Endodermal cell (in vitro differentiated cells): ENCODE data around the gene ADCYAP1R1. TPM values are rescaled to one million over a fixed set of nuclear protein-coding genes. Genes with fewer than 3 reads are reported as not detected.

Experiments
- DNase-seq: peaks from one replicate; pipeline ENCODE4 v3.0.0-alpha.2; 2017
- H3K27ac ChIP-seq: 2 replicates; pipeline ENCODE4 v1.5.1; 2013; ENCODE audit warnings: mild to moderate bottlenecking, low read depth, low read length, moderate library complexity
- H3K27me3 ChIP-seq: 2 replicates; pipeline ENCODE4 v1.6.1; 2013; ENCODE audit warnings: mild to moderate bottlenecking, low read length, moderate library complexity; ENCODE audit not compliant: insufficient read depth, control insufficient read depth, poor library complexity, severe bottlenecking
- H3K36me3 ChIP-seq: 2 replicates; pipeline ENCODE4 v1.7.0; 2013; ENCODE audit warnings: mild to moderate bottlenecking, low read length, moderate library complexity; ENCODE audit not compliant: control insufficient read depth, insufficient read depth
- H3K4me1 ChIP-seq: one replicate; pipeline ENCODE4 v1.7.0; 2013; ENCODE audit warnings: low read length; ENCODE audit not compliant: control insufficient read depth, insufficient read depth
- H3K4me3 ChIP-seq: 2 replicates; pipeline ENCODE4 v1.5.1; 2013; ENCODE audit warnings: mild to moderate bottlenecking, low read length, moderate library complexity
- H3K9ac ChIP-seq: 2 replicates; pipeline ENCODE4 v1.6.1; 2013; ENCODE audit warnings: mild to moderate bottlenecking, low read length, moderate library complexity; ENCODE audit not compliant: poor library complexity, severe bottlenecking; ENCODE audit errors: extremely low read depth
- H3K9me3 ChIP-seq: 2 replicates; pipeline ENCODE4 v1.6.1; 2013; ENCODE audit warnings: mild to moderate bottlenecking, low read length, moderate library complexity; ENCODE audit not compliant: control insufficient read depth
- H3K27ac Mint-ChIP-seq: 2 replicates; pipeline ENCODE4 v1.8.0; 2020; ENCODE audit warnings: mixed read lengths
- H3K27me3 Mint-ChIP-seq: 2 replicates; pipeline ENCODE4 v1.8.0; 2021; ENCODE audit warnings: mild to moderate bottlenecking, mixed read lengths; ENCODE audit not compliant: insufficient read depth
- H3K36me3 Mint-ChIP-seq: 2 replicates; pipeline ENCODE4 v1.8.0; 2020; ENCODE audit warnings: low read depth, mixed read lengths
- H3K4me1 Mint-ChIP-seq: 2 replicates; pipeline ENCODE4 v1.8.0; 2020; ENCODE audit warnings: mixed read lengths
- H3K4me3 Mint-ChIP-seq: 2 replicates; pipeline ENCODE4 v1.8.0; 2020; ENCODE audit warnings: mild to moderate bottlenecking, moderate library complexity, mixed read lengths
- H3K9me3 Mint-ChIP-seq: 2 replicates; pipeline ENCODE4 v1.8.0; 2020; ENCODE audit warnings: mild to moderate bottlenecking, mixed read lengths
- WGBS, 2 experiments: methylation state at CpG; one replicate each; pipeline versions ENCODE4 v1.1.5 to v1.1.7; 2013; ENCODE audit warnings: missing lambda C conversion rate in 2 of 2, mixed read lengths in 1 of 2; ENCODE audit not compliant: insufficient coverage in 1 of 2, insufficient read length in 1 of 2; 5-methylcytosine and 5-hydroxymethylcytosine counted together
- total RNA-seq, 2 donors: library from RNA; stranded (reverse); fragmentation: NEBNext Ultra II Directional in 1 of 2; extraction: Animal tissue kit (Norgen Biotek cat#: 25700) in 1 of 2; gene quantifications; 2 replicates in 1 of 2; 3 replicates in 1 of 2; pipeline ENCODE4 v1.2.1, GENCODE V29; 2021
- TF ChIP-seq, protein P1 (sequence below): fragments of 200-600 bp; sonication (generic); conservative IDR thresholded peaks from 2 replicates; pipeline ENCODE4 v1.5.0; 2021; ENCODE audit warnings: antibody characterized with exemption, mild to moderate bottlenecking

The ADCYAP1R1 gene
- total RNA-seq, 2 donors from 2014 or later, result 1.2 to 2.1 TPM

DNA sequence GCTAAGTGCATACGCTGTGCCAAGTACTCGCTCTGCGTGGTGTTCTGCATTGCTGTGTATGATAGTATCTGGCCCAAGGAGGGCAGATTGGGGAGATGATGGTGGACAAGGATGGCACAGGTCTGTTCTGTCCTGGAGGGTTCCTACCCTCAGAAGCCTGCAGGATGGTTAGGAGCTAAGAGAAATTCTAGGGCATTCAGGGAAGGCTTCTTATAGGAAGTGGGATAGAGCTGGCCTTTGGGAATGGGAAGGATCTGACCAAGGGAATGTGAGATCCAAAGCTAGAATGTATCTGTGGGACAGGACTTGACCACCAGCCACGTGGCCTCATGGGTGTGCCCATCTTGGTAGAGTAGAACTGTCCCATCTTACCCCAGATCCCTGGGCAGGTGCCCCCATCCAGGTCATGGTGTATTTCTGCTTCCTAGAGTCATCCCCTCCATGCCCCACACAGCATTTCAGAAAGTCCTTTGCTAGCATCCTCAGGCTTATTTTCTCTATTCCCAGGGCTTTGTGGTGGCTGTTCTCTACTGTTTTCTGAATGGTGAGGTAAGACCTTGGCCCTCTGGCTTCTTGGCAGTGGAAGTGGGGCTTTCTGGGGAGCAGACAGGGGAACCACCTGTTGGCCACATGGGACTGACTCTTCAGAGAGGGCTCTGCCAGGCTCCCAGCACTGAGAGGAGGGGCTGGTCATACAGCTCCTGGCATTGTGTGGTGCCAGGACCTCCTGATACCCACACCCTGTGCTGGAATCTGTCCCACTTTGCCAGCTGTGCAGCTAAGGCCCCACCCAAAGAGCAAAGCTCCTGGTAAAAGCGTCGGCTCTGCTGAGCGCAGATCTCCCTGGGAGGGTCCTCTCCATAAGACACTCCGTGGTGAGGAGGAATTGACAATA, 52.5 kb downstream of the ADCYAP1R1 start:
- Mint-ChIP-seq H3K4me3 (no peak overlapping the region), H3K27ac (no peak overlapping the region), H3K36me3 (no peaks in the 10 kb centered on the region), H3K4me1 (no peaks in the 10 kb centered on the region), H3K27me3 (no peaks in the 10 kb centered on the region), H3K9me3 (no peaks in the 10 kb centered on the region)
- WGBS, 2 experiments, result 90 to 92% methylated on average over 6 to 8 of the region's 8 CpGs
- no peak overlapping the region for H3K4me3 ChIP-seq
- peak; percentile 26 for DNase-seq
- TF ChIP-seq, protein P1, sequence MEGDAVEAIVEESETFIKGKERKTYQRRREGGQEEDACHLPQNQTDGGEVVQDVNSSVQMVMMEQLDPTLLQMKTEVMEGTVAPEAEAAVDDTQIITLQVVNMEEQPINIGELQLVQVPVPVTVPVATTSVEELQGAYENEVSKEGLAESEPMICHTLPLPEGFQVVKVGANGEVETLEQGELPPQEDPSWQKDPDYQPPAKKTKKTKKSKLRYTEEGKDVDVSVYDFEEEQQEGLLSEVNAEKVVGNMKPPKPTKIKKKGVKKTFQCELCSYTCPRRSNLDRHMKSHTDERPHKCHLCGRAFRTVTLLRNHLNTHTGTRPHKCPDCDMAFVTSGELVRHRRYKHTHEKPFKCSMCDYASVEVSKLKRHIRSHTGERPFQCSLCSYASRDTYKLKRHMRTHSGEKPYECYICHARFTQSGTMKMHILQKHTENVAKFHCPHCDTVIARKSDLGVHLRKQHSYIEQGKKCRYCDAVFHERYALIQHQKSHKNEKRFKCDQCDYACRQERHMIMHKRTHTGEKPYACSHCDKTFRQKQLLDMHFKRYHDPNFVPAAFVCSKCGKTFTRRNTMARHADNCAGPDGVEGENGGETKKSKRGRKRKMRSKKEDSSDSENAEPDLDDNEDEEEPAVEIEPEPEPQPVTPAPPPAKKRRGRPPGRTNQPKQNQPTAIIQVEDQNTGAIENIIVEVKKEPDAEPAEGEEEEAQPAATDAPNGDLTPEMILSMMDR, result no peak
- H3K36me3 ChIP-seq, result no peaks in the 10 kb centered on the region
- no peaks in the 10 kb centered on the region for H3K27me3 ChIP-seq
- no peak overlapping the region for H3K9ac ChIP-seq
- no peaks in the 10 kb centered on the region for H3K9me3 ChIP-seq
- no peak overlapping the region for H3K27ac ChIP-seq
- no peaks in the 10 kb centered on the region for H3K4me1 ChIP-seq

DNA sequence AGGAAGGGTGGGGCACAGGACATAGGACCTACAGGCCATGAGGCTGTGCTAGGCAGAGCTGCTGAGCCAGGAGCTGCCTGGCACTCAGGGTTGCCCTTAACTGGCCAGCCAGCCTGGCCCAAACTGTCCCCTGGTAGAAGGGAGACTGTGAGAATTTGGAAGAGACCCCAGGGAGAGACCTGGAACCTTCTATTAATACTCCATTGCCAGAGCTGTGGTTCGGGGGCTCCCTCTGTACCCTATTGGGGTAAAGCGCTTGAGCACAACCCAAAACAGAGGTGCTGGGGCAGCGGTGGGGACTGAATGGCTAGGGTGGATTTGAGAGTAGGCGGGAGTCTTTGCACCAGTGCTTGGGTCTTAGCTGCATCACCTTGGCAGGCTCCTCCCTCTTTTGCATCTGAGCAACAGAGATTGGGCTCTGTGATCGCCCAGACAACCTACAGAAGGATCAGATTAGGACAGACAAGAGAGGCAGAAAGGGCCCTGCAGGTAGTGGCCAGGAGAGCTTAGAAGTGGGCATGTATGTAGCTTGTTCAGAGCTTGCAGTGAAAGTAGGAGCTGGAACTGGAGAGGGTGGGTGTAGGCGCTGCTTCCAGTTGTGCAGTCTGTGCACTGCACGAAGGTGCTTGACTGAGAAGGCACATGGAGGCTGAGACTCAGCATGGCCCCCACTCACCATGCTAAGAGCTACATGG, 53.3 kb downstream of the ADCYAP1R1 start:
- Histone ChIP-seq H3K4me3 (no peak overlapping the region), H3K36me3 (no peaks in the 10 kb centered on the region), H3K9ac (no peak overlapping the region), H3K27me3 (no peaks in the 10 kb centered on the region), H3K4me1 (no peaks in the 10 kb centered on the region), H3K27ac (no peak overlapping the region), H3K9me3 (no peaks in the 10 kb centered on the region)
- Mint-ChIP-seq H3K9me3 (no peaks in the 10 kb centered on the region), H3K4me3 (no peak overlapping the region), H3K27ac (no peak overlapping the region), H3K4me1 (no peaks in the 10 kb centered on the region), H3K27me3 (no peaks in the 10 kb centered on the region), H3K36me3 (no peaks in the 10 kb centered on the region)
- TF ChIP-seq, protein P1, result no peak
- 88 to 100% methylated on average over 1 to 7 of the region's 7 CpGs for WGBS, 2 experiments
- peak; percentile 48 for DNase-seq

DNA sequence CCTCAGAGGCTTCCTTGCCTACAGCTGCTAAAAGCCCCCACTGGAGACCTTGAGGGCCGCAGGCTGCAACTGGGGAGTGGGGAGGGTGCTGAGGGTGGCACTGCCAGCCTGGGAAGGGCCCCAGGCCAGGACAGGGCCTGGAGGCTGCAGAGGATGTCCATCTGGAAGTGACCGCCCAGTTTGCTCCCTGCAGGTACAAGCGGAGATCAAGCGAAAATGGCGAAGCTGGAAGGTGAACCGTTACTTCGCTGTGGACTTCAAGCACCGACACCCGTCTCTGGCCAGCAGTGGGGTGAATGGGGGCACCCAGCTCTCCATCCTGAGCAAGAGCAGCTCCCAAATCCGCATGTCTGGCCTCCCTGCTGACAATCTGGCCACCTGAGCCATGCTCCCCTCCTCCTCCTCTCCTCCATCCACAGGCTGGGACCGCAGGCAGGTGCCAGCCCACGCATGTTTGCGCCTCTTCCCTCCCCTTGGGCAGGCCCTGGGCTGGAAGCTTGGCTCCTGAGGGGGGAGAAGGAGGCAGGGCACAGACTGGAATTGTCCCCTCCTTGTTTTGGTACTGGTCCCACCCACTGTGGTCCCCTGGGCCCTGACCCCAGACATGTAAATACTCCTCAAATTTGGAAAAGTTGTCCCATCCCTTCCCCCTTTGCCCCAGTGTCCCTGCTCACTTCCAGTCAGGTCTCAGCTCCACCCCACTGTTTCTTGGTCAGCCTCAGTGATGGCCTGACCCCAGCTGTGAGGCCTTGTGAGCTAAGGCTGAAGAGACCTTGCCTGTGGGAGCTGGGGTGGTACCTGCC, 54.4 kb downstream of the ADCYAP1R1 start:
- no peak overlapping the region for H3K27ac ChIP-seq
- no peak overlapping the region for H3K27ac Mint-ChIP-seq
- no peaks in the 10 kb centered on the region for H3K9me3 ChIP-seq
- 88 to 89% methylated on average over 10 to 13 of the region's 13 CpGs for WGBS, 2 experiments
- no peaks in the 10 kb centered on the region for H3K9me3 Mint-ChIP-seq
- H3K4me1 Mint-ChIP-seq, result no peaks in the 10 kb centered on the region
- no peaks in the 10 kb centered on the region for H3K36me3 ChIP-seq
- H3K27me3 ChIP-seq, result no peaks in the 10 kb centered on the region
- no peak overlapping the region for H3K4me3 Mint-ChIP-seq
- TF ChIP-seq, protein P1, result no peak
- H3K36me3 Mint-ChIP-seq, result no peaks in the 10 kb centered on the region
- H3K4me3 ChIP-seq, result no peak overlapping the region
- H3K27me3 Mint-ChIP-seq, result peaks cover 3% of the 10 kb centered on the region
- H3K9ac ChIP-seq, result no peak overlapping the region
- no peaks in the 10 kb centered on the region for H3K4me1 ChIP-seq
- peak; percentile 39 for DNase-seq
